HG03442 (cell line): ENCODE results near the gene TPPP2.

Experiments
- ATAC-seq: cut with Tn5 transposase; IDR thresholded peaks from one replicate; pipeline ENCODE4 v1.9.1; 2021; ENCODE audit warnings: mild to moderate bottlenecking, moderate library complexity; ENCODE audit not compliant: unreplicated experiment

Gene TPPP2

GRCh38 chr14:21056520-21057163 lies 26.6 kb downstream of the TPPP2 start:
- ATAC-seq = no peak

- ATAC-seq = no peak
Observed at GRCh38 chr14:21057803-21058675, 28.0 kb downstream of the TPPP2 start, which contains the start of gene RNASE8. TSS of gene RNASE8 (plus strand) at chr14:21057822. CDS start at chr14:21057893, 71 bp downstream.

- no peak for ATAC-seq
Observed at GRCh38 chr14:21058903-21059302, 28.9 kb downstream of the TPPP2 start.

GRCh38 chr14:21059842-21060613 lies 30.0 kb downstream of the TPPP2 start:
- no peak for ATAC-seq

- no peak for ATAC-seq
Observed at GRCh38 chr14:21060614-21061346, 30.8 kb downstream of the TPPP2 start.

GRCh38 chr14:21061347-21061668 lies 31.3 kb downstream of the TPPP2 start:
- no peak for ATAC-seq

- ATAC-seq = no peak
Observed at GRCh38 chr14:21063479-21063878, 33.5 kb downstream of the TPPP2 start.

GRCh38 chr14:21066882-21067502 lies 37.0 kb downstream of the TPPP2 start:
- no peak for ATAC-seq

- ATAC-seq = no peak
Observed at GRCh38 chr14:21068521-21069387, 38.7 kb downstream of the TPPP2 start.

- no peak for ATAC-seq
Observed at GRCh38 chr14:21069388-21070082, 39.5 kb downstream of the TPPP2 start.

GRCh38 chr14:21070083-21070609 lies 40.1 kb downstream of the TPPP2 start, which contains the start of gene ARHGEF40:
TSS of gene ARHGEF40 (plus strand) at chr14:21070304. CDS start at chr14:21070397, 93 bp downstream.
- ATAC-seq = no peak

GRCh38 chr14:21070610-21071224 lies 40.7 kb downstream of the TPPP2 start:
- peak; percentile 1 for ATAC-seq

- ATAC-seq = peak; percentile 61
Observed at GRCh38 chr14:21071225-21072030, 41.4 kb downstream of the TPPP2 start.

GRCh38 chr14:21072031-21072473 lies 42.0 kb downstream of the TPPP2 start:
- no peak for ATAC-seq

GRCh38 chr14:21072781-21073339 lies 42.8 kb downstream of the TPPP2 start:
- ATAC-seq = no peak

GRCh38 chr14:21073921-21074320 lies 43.9 kb downstream of the TPPP2 start:
- ATAC-seq = no peak
